GM12878 (cell line): ENCODE results near the gene MSI2. TPM values are rescaled to one million over a fixed set of nuclear protein-coding genes. Genes with fewer than 3 reads are reported as not detected.

Experiments
- CTCF ChIP-seq, 3 experiments: IDR thresholded peaks in 2 of 3; conservative IDR thresholded peaks in 1 of 3; 2 replicates each; pipeline ENCODE4 v1.5.1; 2011; ENCODE audit warnings: low read depth in 3 of 3, low read length in 3 of 3, mild to moderate bottlenecking in 3 of 3, control low read depth in 2 of 3, moderate library complexity in 2 of 3, inconsistent platforms in 1 of 3, mixed read lengths in 1 of 3; ENCODE audit not compliant: control insufficient read depth in 2 of 3, insufficient read depth in 1 of 3; ENCODE audit errors: extremely low read depth in 1 of 3
- EGR1 ChIP-seq, 2 experiments: IDR thresholded peaks; 1 replicate in 1 of 2; 2 replicates in 1 of 2; pipeline ENCODE4 v1.6.1; 2011 to 2012; ENCODE audit warnings: low read depth in 2 of 2, low read length in 2 of 2, borderline replicate concordance in 1 of 2, mild to moderate bottlenecking in 1 of 2, moderate library complexity in 1 of 2
- JUNB ChIP-seq: IDR thresholded peaks from 2 replicates; pipeline ENCODE4 v1.6.1; 2016; ENCODE audit warnings: antibody characterized with exemption, mild to moderate bottlenecking
- MTA2 ChIP-seq: fragments of 450-650 bp; IDR thresholded peaks from 2 replicates; pipeline ENCODE4 v1.6.1; 2016; ENCODE audit warnings: low read depth, mild to moderate bottlenecking, moderate library complexity
- POLR2AphosphoS5 ChIP-seq: IDR thresholded peaks from 2 replicates; pipeline ENCODE4 v1.6.1; 2011; ENCODE audit warnings: mild to moderate bottlenecking, low read length, inconsistent platforms
- RFX5 ChIP-seq: IDR thresholded peaks from 2 replicates; pipeline ENCODE4 v1.6.1; 2011; ENCODE audit warnings: low read depth, low read length, improper control_type of control experiment
- SPI1 ChIP-seq: IDR thresholded peaks from 2 replicates; pipeline ENCODE4 v1.6.1; 2011; ENCODE audit warnings: low read depth, mild to moderate bottlenecking, low read length, moderate library complexity, borderline replicate concordance; ENCODE audit not compliant: insufficient read depth
- USF2 ChIP-seq: IDR thresholded peaks from 2 replicates; pipeline ENCODE4 v1.6.1; 2011; ENCODE audit warnings: low read depth, low read length, improper control_type of control experiment, borderline replicate concordance
- ZSCAN29 ChIP-seq: fragments of 450-650 bp; IDR thresholded peaks from 2 replicates; pipeline ENCODE4 v1.6.1; 2017; ENCODE audit warnings: mild to moderate bottlenecking, moderate library complexity
- polyA plus RNA-seq, 11 experiments: library from polyadenylated mRNA; depleted of rRNA in 4 of 11; unstranded in 6 of 11; stranded (reverse) in 5 of 11; fragments of >200 nt; fragmentation: Nextera tagmentation in 4 of 11; fragmentation: Illumina TruSeq in 1 of 11; extraction: Ambion mirVana in 4 of 11; extraction: Trizol in 1 of 11; gene quantifications; 1 replicate in 1 of 11; 2 replicates in 10 of 11; pipeline versions ENCODE4 v1.2.1 to v1.2.3, GENCODE V29; 2011 to 2016; ENCODE audit warnings: inconsistent platforms in 2 of 11, missing spikeins in 2 of 11, low read depth in 1 of 11
- total RNA-seq, 4 experiments: library from RNA; depleted of rRNA in 3 of 4; stranded (reverse); fragments of >200 nt in 3 of 4; fragmentation: Illumina TruSeq in 1 of 4; extraction: Trizol in 1 of 4; gene quantifications; 2 replicates each; pipeline versions ENCODE4 v1.2.1 to v1.2.3, GENCODE V29; 2013 to 2021
- TF ChIP-seq, protein P1 (sequence below): fragments of 450-650 bp; IDR thresholded peaks from 2 replicates; pipeline ENCODE4 v1.6.1; 2017; ENCODE audit warnings: mild to moderate bottlenecking, moderate library complexity

Gene MSI2
- total and polyA plus RNA-seq, 10 of the 15 experiments (the other 5 are each of a cell fraction or from before 2014, with no cell fraction given) = 6.1 to 76.1 (median 42.0) TPM

DNA sequence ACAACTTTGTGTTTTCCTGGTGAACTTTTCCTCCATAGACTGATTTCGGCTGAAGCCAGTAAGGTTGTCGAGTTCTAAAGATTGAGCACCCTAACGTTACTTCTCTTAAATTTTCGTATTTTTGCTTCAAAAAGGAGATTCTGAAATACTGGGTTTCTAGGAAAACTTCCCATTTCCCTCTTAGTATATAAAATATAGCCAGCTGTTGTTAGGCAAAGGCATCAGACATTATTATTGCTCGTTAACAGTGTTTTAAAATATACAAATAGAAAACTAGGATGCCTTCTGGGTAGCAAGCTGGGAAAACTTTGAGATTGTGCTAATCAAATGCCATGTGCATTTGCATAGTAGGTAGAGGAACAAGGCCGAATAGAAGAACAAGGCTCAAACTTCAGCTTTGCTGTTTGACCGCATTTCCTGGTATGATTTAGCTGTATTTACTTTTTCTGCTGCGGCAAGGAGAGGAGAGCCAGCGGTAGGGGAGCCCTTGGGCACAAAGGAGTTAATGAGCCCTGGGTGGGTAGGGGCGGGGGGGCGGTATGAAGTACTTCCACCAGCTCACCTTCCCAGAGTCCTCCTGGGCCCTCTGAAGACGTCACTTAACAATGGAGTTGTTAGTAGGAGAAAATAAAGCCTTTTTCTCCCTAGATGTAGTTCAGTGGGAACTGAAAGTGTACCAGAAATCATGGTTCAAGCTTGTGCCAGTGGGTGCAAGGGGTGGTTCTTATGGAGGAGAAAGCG, 151.9 kb downstream of the MSI2 start (continued):
- TF ChIP-seq EGR1 (IDR thresholded peaks at IDR 0.05; ENCODE audit: borderline replicate concordance in 1 of 2, low read depth in 2 of 2, low read length in 2 of 2) = no peak
- TF ChIP-seq SPI1 = peak; percentile 16; the same call in 1 of the 2 replicates
- TF ChIP-seq CTCF (IDR thresholded peaks at IDR 0.05 in 2 of 3, conservative IDR thresholded peaks at IDR 0.05 in 1 of 3; ENCODE audit: control insufficient read depth in 2 of 3, extremely low read depth in 1 of 3, insufficient read depth in 1 of 3, low read depth in 3 of 3, low read length in 3 of 3) = peak in 1 of 3 experiments; percentile 10; a peak in 1 of 6 replicates
- no peak for TF ChIP-seq USF2
- TF ChIP-seq, protein P1, sequence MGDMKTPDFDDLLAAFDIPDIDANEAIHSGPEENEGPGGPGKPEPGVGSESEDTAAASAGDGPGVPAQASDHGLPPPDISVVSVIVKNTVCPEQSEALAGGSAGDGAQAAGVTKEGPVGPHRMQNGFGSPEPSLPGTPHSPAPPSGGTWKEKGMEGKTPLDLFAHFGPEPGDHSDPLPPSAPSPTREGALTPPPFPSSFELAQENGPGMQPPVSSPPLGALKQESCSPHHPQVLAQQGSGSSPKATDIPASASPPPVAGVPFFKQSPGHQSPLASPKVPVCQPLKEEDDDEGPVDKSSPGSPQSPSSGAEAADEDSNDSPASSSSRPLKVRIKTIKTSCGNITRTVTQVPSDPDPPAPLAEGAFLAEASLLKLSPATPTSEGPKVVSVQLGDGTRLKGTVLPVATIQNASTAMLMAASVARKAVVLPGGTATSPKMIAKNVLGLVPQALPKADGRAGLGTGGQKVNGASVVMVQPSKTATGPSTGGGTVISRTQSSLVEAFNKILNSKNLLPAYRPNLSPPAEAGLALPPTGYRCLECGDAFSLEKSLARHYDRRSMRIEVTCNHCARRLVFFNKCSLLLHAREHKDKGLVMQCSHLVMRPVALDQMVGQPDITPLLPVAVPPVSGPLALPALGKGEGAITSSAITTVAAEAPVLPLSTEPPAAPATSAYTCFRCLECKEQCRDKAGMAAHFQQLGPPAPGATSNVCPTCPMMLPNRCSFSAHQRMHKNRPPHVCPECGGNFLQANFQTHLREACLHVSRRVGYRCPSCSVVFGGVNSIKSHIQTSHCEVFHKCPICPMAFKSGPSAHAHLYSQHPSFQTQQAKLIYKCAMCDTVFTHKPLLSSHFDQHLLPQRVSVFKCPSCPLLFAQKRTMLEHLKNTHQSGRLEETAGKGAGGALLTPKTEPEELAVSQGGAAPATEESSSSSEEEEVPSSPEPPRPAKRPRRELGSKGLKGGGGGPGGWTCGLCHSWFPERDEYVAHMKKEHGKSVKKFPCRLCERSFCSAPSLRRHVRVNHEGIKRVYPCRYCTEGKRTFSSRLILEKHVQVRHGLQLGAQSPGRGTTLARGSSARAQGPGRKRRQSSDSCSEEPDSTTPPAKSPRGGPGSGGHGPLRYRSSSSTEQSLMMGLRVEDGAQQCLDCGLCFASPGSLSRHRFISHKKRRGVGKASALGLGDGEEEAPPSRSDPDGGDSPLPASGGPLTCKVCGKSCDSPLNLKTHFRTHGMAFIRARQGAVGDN = peak; percentile 90
- peak; percentile 47; the same call in 1 of the 2 replicates for TF ChIP-seq MTA2
- no peak for TF ChIP-seq POLR2AphosphoS5
- TF ChIP-seq RFX5 = no peak
- no peak for TF ChIP-seq JUNB
- TF ChIP-seq ZSCAN29 = no peak
